Measurements from ENCODE around the gene KDELR3.

The KDELR3 gene

DNA sequence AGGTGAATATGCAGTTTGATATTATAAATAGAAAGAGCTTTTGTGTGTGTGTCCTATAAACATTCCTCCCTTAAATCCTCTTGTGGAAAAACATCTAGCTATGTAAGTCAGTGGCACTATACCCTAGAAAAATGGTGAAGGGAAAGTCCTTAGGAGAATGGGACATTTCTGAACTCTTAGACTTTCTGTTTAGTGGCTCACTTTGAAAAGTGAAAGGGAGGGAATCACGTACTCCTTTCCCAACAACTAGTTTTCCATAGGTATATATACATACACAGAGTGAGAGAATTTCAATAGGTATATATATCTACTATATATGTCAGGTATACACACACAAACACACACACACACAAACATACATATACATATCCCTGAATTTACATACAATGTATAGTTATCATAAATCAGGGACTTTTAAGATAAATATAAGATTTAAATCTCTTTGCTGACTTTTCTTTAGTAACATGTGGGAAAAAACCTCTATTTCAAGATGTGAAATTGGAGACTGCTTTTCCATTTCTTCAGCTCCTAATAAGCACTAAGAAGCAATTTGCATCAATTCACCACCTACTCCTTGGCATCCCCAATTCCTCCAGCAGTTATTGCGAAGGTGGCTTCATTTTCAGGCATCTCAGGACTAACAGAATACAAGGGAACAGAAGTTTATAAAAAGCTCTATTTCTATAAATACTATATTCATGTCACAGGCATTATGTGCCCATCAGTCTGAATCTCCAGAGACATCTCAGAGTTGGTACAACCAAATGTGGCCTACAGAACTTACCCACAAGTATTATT, 51.8 kb downstream of the KDELR3 start:
- no peak for DNase-seq (ENCODE audit: low spot score)

DNA sequence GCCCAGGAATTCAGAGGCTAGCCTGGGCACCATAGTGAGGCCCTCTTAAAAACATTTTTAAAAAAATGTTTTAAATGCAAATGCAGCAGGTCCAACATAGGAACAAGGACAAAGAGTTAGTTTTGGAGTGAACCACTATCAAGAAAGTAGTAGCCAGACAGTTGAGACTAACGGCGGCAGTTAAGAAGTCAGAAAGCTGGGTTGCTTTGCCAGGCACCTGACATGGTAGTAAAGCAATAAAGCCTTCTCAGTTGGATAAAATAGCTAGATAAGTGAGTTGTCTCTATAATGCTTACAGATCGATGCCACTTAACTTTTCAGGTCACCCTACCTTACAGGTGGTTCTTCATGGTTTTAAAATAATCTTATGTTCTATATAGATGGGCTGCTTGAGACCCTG, 55.1 kb downstream of the KDELR3 start:
- DNase-seq (ENCODE audit: low spot score) = no peak

DNA sequence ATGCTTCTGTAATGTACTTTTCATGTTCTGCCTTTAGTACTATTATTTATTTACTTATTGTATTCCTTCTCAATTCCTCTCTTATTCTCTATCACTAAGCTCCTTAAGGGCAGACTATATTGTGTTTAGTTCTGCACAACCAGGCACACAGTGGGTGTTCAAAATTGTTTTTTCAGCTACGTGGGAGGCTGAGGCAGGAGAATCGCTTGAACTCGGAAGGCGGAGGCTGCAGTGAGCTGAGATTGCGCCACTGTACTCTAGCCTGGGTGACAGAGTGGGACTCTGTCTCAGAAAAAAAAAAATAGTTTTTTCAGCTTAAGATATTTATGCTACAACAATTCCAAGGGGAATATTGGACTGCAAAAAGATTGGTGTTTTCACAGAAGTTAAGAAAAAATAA, 55.6 kb downstream of the KDELR3 start:
- no peak for DNase-seq (ENCODE audit: low spot score)

DNA sequence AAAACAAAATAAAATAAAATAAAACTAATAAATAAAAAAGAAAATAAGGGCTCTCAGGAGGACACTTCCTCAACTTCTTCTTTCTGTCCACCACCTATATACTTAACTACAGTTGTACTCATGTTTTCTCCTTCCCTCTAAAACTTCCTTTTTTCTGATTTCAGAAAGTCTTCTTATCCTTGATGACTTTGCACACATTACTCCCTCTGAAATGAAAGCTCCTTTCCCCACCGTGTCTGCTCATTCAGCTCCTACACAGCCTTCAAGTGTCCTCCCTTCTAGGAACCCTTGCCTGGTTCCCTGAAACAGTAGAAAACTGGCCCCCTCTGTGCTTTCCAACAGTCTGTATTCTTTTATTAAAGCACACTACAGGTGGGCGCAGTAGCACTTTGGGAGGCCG, 56.5 kb downstream of the KDELR3 start:
- no peak for DNase-seq (ENCODE audit: low spot score)

DNA sequence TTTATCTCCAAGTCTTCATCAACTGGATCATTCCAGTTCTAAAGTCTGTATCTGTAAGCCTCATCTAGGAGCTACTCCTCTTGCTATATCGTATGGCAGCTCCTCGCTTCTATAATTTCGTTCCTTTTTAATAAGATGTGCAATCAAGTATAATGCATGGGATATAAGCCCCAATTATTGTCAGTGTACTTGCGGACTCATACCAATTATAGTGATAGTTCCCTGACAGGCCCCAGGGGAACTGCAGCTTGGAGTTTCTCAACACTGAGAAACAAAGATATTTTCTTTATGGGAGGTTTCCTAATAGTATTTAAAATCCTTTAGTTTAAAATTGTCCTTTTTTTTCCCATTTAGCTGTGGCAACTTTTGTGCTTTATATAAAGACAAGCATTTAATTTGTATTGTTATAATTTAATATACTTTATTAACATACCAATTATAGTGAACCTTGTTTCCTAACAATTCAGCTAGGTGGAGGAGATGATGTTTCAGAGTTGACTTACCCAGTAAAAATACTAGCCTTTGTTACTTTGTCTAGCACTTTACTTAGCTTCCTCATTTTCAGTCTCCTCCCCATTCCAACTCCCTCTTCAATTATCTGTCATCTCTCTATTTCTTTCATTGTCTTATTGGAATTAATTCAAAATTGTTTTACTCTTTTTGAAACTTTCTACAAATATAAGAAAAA, 63.5 kb downstream of the KDELR3 start:
- no peak for DNase-seq (ENCODE audit: low spot score)
